Subcutaneous abdominal adipose tissue (tissue), 5 donors: ENCODE results near the gene VCX.
"Not testable (repeated sequence)": the region's sequence is repeated elsewhere in the genome, so short reads cannot be mapped to it uniquely, and the experiment has no call there.

Source experiments
- H3K27ac ChIP-seq: one replicate; pipeline ENCODE4 v1.7.0; 2013; ENCODE audit warnings: low read depth, mild to moderate bottlenecking, inconsistent platforms, low read length, moderate library complexity
- H3K27me3 ChIP-seq, 5 donors: one replicate each; pipeline ENCODE4 v1.7.0; 2013; ENCODE audit warnings: low read length in 5 of 5, inconsistent platforms in 1 of 5; ENCODE audit not compliant: control insufficient read depth in 5 of 5, insufficient read depth in 4 of 5
- H3K36me3 ChIP-seq, 5 donors: one replicate each; pipeline ENCODE4 v1.7.0; 2013; ENCODE audit warnings: low read length in 5 of 5; ENCODE audit not compliant: control insufficient read depth in 5 of 5, insufficient read depth in 5 of 5
- H3K4me1 ChIP-seq, 5 donors: one replicate each; pipeline ENCODE4 v1.7.0; 2013; ENCODE audit warnings: low read length in 5 of 5, mild to moderate bottlenecking in 3 of 5, moderate library complexity in 1 of 5; ENCODE audit not compliant: control insufficient read depth in 5 of 5, insufficient read depth in 5 of 5
- H3K4me3 ChIP-seq, 5 donors: one replicate each; pipeline ENCODE4 v1.7.0; 2013; ENCODE audit warnings: low read length in 5 of 5, low read depth in 1 of 5
- H3K9ac ChIP-seq, 5 donors: one replicate each; pipeline ENCODE4 v1.7.0; 2013; ENCODE audit warnings: low read length in 5 of 5, mild to moderate bottlenecking in 4 of 5, moderate library complexity in 3 of 5
- H3K9me3 ChIP-seq, 5 donors: one replicate each; pipeline ENCODE4 v1.7.0; 2013; ENCODE audit warnings: low read length in 5 of 5; ENCODE audit not compliant: control insufficient read depth in 5 of 5
- donor health status: healthy.
- donor health status: healthy.
- donor health status: healthy.
- donor health status: healthy.
- donor health status: healthy.

VCX gene

GRCh38 chrX:7842871-7843270 lies at the start of gene VCX:
Gene VCX (plus strand): TSS chrX:7843171. CDS start chrX:7843204, 33 bp downstream.
- not testable (repeated sequence) for H3K9ac ChIP-seq, H3K4me3 ChIP-seq, H3K9me3 ChIP-seq, H3K36me3 ChIP-seq, H3K27ac ChIP-seq, H3K27me3 ChIP-seq, H3K4me1 ChIP-seq

DNA sequence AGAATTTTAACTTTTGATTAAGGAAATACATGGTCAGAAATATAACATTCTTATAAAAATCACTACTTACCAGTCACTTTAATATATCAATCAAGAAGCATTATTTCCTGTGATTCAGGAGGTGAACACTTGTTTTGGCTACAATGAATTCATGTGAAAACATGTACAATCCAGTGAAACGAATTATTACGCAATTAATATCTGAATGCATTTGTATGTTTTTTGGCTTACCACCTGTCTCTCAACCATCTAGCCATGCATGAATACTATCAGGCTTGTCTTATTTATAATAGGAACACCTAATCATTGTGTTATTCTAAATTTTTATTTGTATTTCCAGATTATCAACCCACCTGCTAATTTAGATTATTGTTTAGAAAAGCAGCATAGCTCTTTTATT lies 44.6 kb upstream of the VCX start:
- peaks cover 0 to 3% (median 0%) of the 10 kb centered on the region in 5 donors for H3K9me3 ChIP-seq
- no peaks in the 10 kb centered on the region for H3K36me3 ChIP-seq
- no peaks in the 10 kb centered on the region for H3K4me1 ChIP-seq
- H3K9ac ChIP-seq, result no peak overlapping the region
- H3K4me3 ChIP-seq, result no peak overlapping the region
- H3K27me3 ChIP-seq, result no peaks in the 10 kb centered on the region
- H3K27ac ChIP-seq, result no peak overlapping the region

DNA sequence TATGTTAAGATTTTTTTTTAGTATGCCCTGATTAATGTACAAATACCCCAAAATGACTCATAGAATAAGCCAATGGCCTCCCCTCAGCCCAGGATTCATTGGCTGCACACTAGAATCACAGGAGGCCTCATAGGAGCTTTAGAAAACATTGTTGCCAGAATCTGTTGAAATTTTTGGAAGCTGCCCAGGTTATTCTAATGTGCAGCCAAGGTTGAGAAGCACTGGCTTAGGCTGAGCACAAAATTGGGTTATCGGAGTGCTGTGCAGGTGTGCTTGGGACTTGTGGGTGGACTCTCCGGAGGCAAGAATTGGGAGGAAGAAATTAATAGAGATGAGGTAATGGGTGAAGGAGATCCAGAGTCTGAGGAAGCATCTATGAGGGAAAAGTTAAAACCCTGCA lies 41.3 kb upstream of the VCX start:
- no peaks in the 10 kb centered on the region for H3K27me3 ChIP-seq

GRCh38 chrX:7815166-7815805 lies 27.7 kb upstream of the VCX start:
- Histone ChIP-seq H3K4me1 (no peaks in the 10 kb centered on the region), H3K9ac (no peak overlapping the region), H3K36me3 (no peaks in the 10 kb centered on the region), H3K27ac (no peak overlapping the region), H3K27me3 (peaks cover 0 to 2% (median 0%) of the 10 kb centered on the region in 5 donors), H3K9me3 (peaks cover 0 to 6% (median 3%) of the 10 kb centered on the region in 5 donors), H3K4me3 (no peak overlapping the region)

More for the DNA sequence above, 41.3 kb upstream of the VCX start:
- Histone ChIP-seq H3K9me3 (no peaks in the 10 kb centered on the region), H3K9ac (no peak overlapping the region), H3K4me3 (no peak overlapping the region), H3K36me3 (no peaks in the 10 kb centered on the region), H3K4me1 (no peaks in the 10 kb centered on the region), H3K27ac (no peak overlapping the region)

- Histone ChIP-seq H3K4me1 (no peaks in the 10 kb centered on the region), H3K9me3 (no peaks in the 10 kb centered on the region), H3K36me3 (no peaks in the 10 kb centered on the region), H3K9ac (no peak overlapping the region), H3K27ac (no peak overlapping the region), H3K4me3 (no peak overlapping the region), H3K27me3 (no peaks in the 10 kb centered on the region)
Measured at GRCh38 chrX:7828594-7828993, 14.4 kb upstream of the VCX start.

DNA sequence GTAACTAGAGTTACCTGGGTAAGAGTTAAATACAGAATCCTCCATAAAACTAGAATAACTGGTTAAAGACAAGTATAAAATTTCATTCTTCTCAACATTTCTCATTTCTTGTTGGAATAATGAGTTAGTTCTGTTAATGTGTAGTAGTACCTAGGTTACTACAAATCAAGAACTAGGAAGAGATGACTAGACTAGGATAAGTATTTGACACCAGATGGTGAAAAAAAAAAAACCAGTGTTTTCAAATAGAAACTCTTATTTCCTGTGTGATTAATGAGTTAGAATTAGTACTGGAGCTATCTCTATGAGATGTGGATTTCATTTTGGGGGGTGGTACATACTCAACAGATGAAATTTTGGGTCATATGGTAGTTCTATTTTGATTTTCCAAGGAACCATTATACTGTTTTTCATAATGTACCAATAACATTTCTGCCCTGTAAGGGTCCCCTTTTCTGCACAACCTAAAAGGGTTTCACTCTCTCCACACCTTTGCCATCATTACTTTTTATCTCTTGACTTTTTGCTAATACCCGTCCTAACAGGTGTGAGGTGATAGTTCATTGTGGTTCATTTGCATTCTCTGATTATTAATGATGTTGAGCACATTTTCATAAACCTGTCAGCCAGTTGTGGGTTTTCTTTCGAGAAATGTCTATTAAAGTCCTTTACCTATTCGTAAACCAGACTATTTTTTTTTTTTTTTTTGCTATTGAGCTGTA lies 1.7 kb upstream of the VCX start:
- Histone ChIP-seq H3K4me1 (no peaks in the 10 kb centered on the region), H3K9me3 (no peaks in the 10 kb centered on the region), H3K4me3 (no peak overlapping the region), H3K9ac (no peak overlapping the region), H3K27ac (no peak overlapping the region), H3K27me3 (no peaks in the 10 kb centered on the region), H3K36me3 (no peaks in the 10 kb centered on the region)

DNA sequence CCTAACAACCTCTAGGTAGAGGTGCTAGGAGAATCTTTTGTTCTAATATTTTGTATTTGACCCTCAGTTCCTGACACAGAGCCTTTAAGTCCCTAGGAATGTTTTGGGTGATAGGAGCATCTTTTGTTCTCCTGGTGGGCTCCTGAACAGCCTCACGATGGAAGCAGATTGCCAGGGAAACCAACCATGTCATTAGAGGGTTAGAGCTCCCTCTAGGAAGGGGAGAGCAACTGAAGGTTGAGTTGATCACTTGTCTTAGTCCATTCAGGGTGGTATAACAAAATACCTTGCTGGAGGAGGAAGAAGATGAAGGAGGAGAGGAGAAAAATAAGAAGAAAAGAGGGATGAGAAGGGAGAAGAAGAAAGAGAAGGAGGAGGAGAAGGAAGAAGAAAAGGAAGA lies 9.2 kb downstream of the VCX start:
- no peaks in the 10 kb centered on the region for H3K4me1 ChIP-seq
- H3K9ac ChIP-seq, result no peak overlapping the region
- H3K27ac ChIP-seq, result no peak overlapping the region
- peaks cover 0 to 3% (median 0%) of the 10 kb centered on the region in 5 donors for H3K27me3 ChIP-seq
- no peaks in the 10 kb centered on the region for H3K36me3 ChIP-seq
- H3K4me3 ChIP-seq, result no peak overlapping the region
- H3K9me3 ChIP-seq, result no peaks in the 10 kb centered on the region

DNA sequence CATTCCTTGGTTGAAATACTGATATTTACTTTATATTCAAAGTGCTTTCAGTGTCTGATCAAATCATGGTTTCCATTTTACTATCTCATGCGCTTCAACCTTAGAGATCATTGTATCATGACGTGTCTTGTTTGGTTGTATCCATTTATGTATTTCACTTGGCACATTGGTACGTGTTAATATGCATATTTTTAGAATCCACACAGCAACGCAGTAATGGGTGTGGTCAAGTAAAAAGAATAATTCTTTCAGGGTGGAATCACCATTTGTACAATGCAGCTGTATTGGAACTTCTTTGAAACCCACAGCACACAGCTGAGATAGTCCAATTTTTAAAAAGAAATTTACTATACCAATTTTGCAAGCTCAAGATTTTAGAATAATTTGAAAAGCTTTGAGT lies 29.1 kb downstream of the VCX start:
- H3K9me3 ChIP-seq, result no peaks in the 10 kb centered on the region
- H3K36me3 ChIP-seq, result no peaks in the 10 kb centered on the region
- no peak overlapping the region for H3K9ac ChIP-seq
- no peak overlapping the region for H3K4me3 ChIP-seq
- no peak overlapping the region for H3K27ac ChIP-seq
- no peaks in the 10 kb centered on the region for H3K27me3 ChIP-seq
- no peaks in the 10 kb centered on the region for H3K4me1 ChIP-seq

GRCh38 chrX:7876957-7877356 lies 34.0 kb downstream of the VCX start:
- Histone ChIP-seq H3K4me1 (no peaks in the 10 kb centered on the region), H3K36me3 (no peaks in the 10 kb centered on the region), H3K27me3 (no peaks in the 10 kb centered on the region), H3K27ac (no peak overlapping the region), H3K9ac (no peak overlapping the region), H3K4me3 (no peak overlapping the region), H3K9me3 (no peaks in the 10 kb centered on the region)

- H3K9ac ChIP-seq, result no peak overlapping the region
- H3K27me3 ChIP-seq, result no peaks in the 10 kb centered on the region
- no peaks in the 10 kb centered on the region for H3K36me3 ChIP-seq
- H3K27ac ChIP-seq, result no peak overlapping the region
- H3K9me3 ChIP-seq, result no peaks in the 10 kb centered on the region
- H3K4me1 ChIP-seq, result no peaks in the 10 kb centered on the region
- H3K4me3 ChIP-seq, result no peak overlapping the region
Measured at GRCh38 chrX:7889135-7889534, 46.2 kb downstream of the VCX start.
